A673 (cell line): ENCODE measurements around the gene SVOP. TPM values are rescaled to one million over a fixed set of nuclear protein-coding genes. Genes with fewer than 3 reads are reported as not detected.

ENCODE experiments used
- BruUV-seq: library from RNA; stranded (reverse); fragments of 400-500 nt; replicated peaks from 2 replicates; lab custom pipeline; 2021; lab: Mats Ljungman, UMichigan
- CTCF ChIA-PET: fragments of 300-600 bp; sonication (Branson Sonifier 250); formaldehyde crosslinking; loops from one replicate; lab custom pipeline; 2022; ENCODE audit warnings: antibody characterized with exemption; lab: Charles Lee
- POLR2A ChIA-PET: fragments of 300-600 bp; sonication (Branson Sonifier 250); formaldehyde crosslinking; loops from one replicate; lab custom pipeline; 2022; ENCODE audit warnings: antibody characterized with exemption; ENCODE audit not compliant: low non-redundant PET; lab: Charles Lee
- DNase-seq: peaks from one replicate; pipeline ENCODE4 v3.0.0-alpha.2; 2015; ENCODE audit warnings: low spot score
- H3K27ac ChIP-seq: fragments of 200-600 bp; sonication (generic); 2 replicates; pipeline ENCODE4 v1.5.1; 2016; ENCODE audit warnings: mixed run types, low read depth, mild to moderate bottlenecking, mixed read lengths, antibody characterized with exemption, low read length; ENCODE audit not compliant: poor library complexity, severe bottlenecking
- H3K27me3 ChIP-seq: fragments of 200-600 bp; sonication (generic); replicated peaks from 2 replicates; pipeline ENCODE4 v1.6.1; 2017; ENCODE audit warnings: mixed run types, low read depth, mild to moderate bottlenecking, mixed read lengths, antibody characterized with exemption, low read length; ENCODE audit not compliant: insufficient read depth, poor library complexity
- H3K36me3 ChIP-seq: fragments of 200-600 bp; sonication (generic); 2 replicates; pipeline ENCODE4 v1.6.1; 2016; ENCODE audit warnings: mixed run types, mild to moderate bottlenecking, mixed read lengths, antibody characterized with exemption, low read length; ENCODE audit not compliant: insufficient read depth, poor library complexity, severe bottlenecking
- H3K4me1 ChIP-seq: fragments of 200-600 bp; sonication (generic); 2 replicates; pipeline ENCODE4 v1.6.1; 2017; ENCODE audit warnings: mixed run types, mild to moderate bottlenecking, mixed read lengths, antibody characterized with exemption, low read length; ENCODE audit not compliant: insufficient read depth, poor library complexity, severe bottlenecking
- H3K4me3 ChIP-seq: fragments of 200-600 bp; sonication (generic); 2 replicates; pipeline ENCODE4 v1.5.1; 2016; ENCODE audit warnings: low read depth, mixed run types, mild to moderate bottlenecking, mixed read lengths, low read length; ENCODE audit not compliant: poor library complexity, severe bottlenecking
- H3K9me3 ChIP-seq: fragments of 200-600 bp; sonication (generic); 2 replicates; pipeline ENCODE4 v1.6.1; 2016; ENCODE audit warnings: mixed run types, low read depth, mild to moderate bottlenecking, mixed read lengths, antibody characterized with exemption, low read length; ENCODE audit not compliant: poor library complexity, severe bottlenecking
- CTCF ChIP-seq: fragments of 300-800, 200-600 bp; sonication (generic); conservative IDR thresholded peaks from 2 replicates; pipeline ENCODE4 v1.5.1; 2017; ENCODE audit warnings: low read depth, mild to moderate bottlenecking, antibody characterized with exemption, low read length, moderate library complexity, mixed read lengths
- EZH2 ChIP-seq: fragments of 200-600 bp; sonication (generic); IDR thresholded peaks from 2 replicates; pipeline ENCODE4 v1.6.1; 2017; ENCODE audit warnings: borderline replicate concordance, low read depth, mild to moderate bottlenecking, mixed read lengths, antibody characterized with exemption, low read length; ENCODE audit not compliant: poor library complexity, severe bottlenecking
- intact Hi-C: fragments of 100-400 bp; cut with micrococcal nuclease; formaldehyde crosslinking; loops from one replicate; pipeline ENCODE4 v1.10.0; 2022; ENCODE audit not compliant: unreplicated experiment
- total RNA-seq: library from RNA; stranded (reverse); gene quantifications from 2 replicates; pipeline ENCODE4 v1.2.3, GENCODE V29; 2021

Gene SVOP
- total RNA-seq, 1 experiment from 2014 or later: not detected

- ChIA-PET CTCF (no interaction called here), POLR2A (no interaction called here)
- peaks cover 35% of the 10 kb centered on the region for H3K27me3 ChIP-seq
- no peak for DNase-seq
- H3K9me3 ChIP-seq: no peaks in the 10 kb centered on the region
- H3K4me1 ChIP-seq: no peaks in the 10 kb centered on the region
- no peaks in the 10 kb centered on the region for H3K36me3 ChIP-seq
- no peak overlapping the region for H3K27ac ChIP-seq
- H3K4me3 ChIP-seq: no peak overlapping the region
- no peak for TF ChIP-seq EZH2
- TF ChIP-seq CTCF: no peak
- no TSS peak for BruUV-seq
- intact Hi-C loops: no loop called here
Measured at GRCh38 chr12:109044241-109044640, 23.4 kb upstream of the SVOP start.

DNA sequence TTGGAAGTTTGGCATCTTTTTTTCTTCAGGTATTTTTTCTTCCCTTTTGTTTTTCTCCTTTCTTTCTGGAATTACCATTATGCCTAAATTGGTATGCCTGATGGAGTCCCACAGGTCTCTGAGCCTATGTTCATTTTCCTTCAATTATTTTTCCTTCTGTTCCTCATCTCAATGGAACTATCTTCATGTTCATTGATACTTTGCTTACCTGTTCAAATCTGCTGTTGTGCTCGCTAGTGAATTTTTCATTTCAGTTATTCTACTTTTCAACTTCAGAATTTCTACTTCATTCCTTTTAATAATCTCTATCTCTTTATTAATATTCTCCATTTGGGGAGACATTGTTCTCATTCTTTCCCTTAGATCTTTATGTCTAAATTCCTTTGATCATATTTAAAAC lies 16.1 kb upstream of the SVOP start:
- no TSS peak for BruUV-seq
- H3K4me1 ChIP-seq: no peaks in the 10 kb centered on the region
- H3K4me3 ChIP-seq: no peak overlapping the region
- H3K27ac ChIP-seq: no peak overlapping the region
- H3K27me3 ChIP-seq: peaks cover 13% of the 10 kb centered on the region
- DNase-seq: no peak
- H3K36me3 ChIP-seq: no peaks in the 10 kb centered on the region
- intact Hi-C loops: no loop called here
- no peaks in the 10 kb centered on the region for H3K9me3 ChIP-seq
- CTCF ChIA-PET: no interaction called here
- POLR2A ChIA-PET: no interaction called here
- no peak for TF ChIP-seq CTCF
- TF ChIP-seq EZH2: no peak

DNA sequence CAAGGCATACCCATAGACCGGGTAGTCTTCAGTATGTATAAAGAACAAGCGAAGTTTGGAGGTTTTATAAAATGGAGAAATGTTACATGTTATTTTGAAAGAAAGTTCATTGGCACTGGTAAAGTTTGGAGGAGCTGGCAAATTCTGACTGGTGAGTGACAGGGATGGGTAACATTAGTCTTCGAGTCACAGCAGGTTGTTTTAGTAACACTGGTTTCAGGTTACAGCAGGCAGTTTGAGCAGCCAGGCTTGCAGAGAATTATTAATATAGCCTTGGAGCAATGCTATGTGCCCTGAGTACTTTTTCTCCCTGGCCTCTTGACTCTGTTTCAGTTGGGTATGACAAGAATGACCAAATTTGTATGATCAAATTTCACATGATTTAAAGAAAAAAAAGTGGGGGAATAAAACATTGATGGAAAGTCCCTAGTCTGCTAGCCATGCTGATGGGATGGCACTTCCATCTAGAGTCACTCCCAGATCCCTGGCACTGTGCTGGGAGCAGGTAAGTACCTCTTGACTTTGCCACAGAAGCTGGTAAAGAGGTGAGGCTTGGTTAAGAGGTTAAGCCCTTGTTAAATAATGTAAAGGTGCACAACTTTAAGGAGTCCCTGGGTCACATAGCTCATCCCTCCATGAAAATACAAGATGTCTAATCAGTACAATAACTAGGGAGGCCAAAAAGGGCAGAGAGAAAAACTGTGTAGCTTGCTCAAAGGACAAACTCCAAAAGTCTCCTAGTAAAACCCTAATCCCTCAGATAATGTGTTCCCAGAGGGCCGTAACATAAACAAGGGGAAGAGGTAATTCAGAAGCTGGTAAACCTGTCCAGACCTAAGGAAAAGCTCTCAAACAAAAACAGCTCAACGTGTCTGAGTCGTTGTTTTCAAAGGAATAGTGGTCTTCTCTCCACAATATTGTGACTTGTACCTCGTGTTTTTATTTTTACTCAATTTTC lies 12.7 kb upstream of the SVOP start:
- Histone ChIP-seq H3K9me3 (no peaks in the 10 kb centered on the region), H3K36me3 (no peaks in the 10 kb centered on the region), H3K4me3 (no peak overlapping the region), H3K27me3 (peaks cover 16% of the 10 kb centered on the region), H3K4me1 (no peaks in the 10 kb centered on the region), H3K27ac (no peak overlapping the region)
- intact Hi-C loops: no loop called here
- ChIA-PET CTCF (no interaction called here), POLR2A (no interaction called here)
- no peak for DNase-seq
- no TSS peak for BruUV-seq
- no peak for TF ChIP-seq CTCF
- TF ChIP-seq EZH2: no peak
